Astrocyte (in vitro differentiated cells and primary cell): Measurements from ENCODE around the gene GAD1.

Experiments
- EZH2 ChIP-seq: IDR thresholded peaks from 2 replicates; pipeline ENCODE4 v1.6.1; 2012; ENCODE audit warnings: mild to moderate bottlenecking, low read length, inconsistent platforms; ENCODE audit not compliant: insufficient read depth
- TF ChIP-seq, protein P1 (sequence below): IDR thresholded peaks from 2 replicates; pipeline ENCODE4 v1.5.1; 2011; ENCODE audit warnings: low read depth, mild to moderate bottlenecking, inconsistent platforms, low read length, moderate library complexity; ENCODE audit not compliant: insufficient read depth

- TF ChIP-seq, protein P1, sequence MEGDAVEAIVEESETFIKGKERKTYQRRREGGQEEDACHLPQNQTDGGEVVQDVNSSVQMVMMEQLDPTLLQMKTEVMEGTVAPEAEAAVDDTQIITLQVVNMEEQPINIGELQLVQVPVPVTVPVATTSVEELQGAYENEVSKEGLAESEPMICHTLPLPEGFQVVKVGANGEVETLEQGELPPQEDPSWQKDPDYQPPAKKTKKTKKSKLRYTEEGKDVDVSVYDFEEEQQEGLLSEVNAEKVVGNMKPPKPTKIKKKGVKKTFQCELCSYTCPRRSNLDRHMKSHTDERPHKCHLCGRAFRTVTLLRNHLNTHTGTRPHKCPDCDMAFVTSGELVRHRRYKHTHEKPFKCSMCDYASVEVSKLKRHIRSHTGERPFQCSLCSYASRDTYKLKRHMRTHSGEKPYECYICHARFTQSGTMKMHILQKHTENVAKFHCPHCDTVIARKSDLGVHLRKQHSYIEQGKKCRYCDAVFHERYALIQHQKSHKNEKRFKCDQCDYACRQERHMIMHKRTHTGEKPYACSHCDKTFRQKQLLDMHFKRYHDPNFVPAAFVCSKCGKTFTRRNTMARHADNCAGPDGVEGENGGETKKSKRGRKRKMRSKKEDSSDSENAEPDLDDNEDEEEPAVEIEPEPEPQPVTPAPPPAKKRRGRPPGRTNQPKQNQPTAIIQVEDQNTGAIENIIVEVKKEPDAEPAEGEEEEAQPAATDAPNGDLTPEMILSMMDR: peak; percentile 95
- TF ChIP-seq EZH2: no peak
Observed at GRCh38 chr2:170873035-170873692, 56.5 kb downstream of the GAD1 start.
